B cell (primary cell): ENCODE results near the gene ALOXE3.

Source experiments
- CTCF ChIP-seq: fragments of 200-600 bp; IDR thresholded peaks from one replicate; pipeline ENCODE4 v1.8.0; 2022; ENCODE audit warnings: antibody characterized with exemption, mild to moderate bottlenecking
- EZH2 ChIP-seq: IDR thresholded peaks from 2 replicates; pipeline ENCODE4 v1.6.1; 2012; ENCODE audit warnings: borderline replicate concordance, low read depth, mild to moderate bottlenecking, moderate library complexity, low read length; ENCODE audit not compliant: insufficient read depth, poor library complexity, severe bottlenecking

DNA sequence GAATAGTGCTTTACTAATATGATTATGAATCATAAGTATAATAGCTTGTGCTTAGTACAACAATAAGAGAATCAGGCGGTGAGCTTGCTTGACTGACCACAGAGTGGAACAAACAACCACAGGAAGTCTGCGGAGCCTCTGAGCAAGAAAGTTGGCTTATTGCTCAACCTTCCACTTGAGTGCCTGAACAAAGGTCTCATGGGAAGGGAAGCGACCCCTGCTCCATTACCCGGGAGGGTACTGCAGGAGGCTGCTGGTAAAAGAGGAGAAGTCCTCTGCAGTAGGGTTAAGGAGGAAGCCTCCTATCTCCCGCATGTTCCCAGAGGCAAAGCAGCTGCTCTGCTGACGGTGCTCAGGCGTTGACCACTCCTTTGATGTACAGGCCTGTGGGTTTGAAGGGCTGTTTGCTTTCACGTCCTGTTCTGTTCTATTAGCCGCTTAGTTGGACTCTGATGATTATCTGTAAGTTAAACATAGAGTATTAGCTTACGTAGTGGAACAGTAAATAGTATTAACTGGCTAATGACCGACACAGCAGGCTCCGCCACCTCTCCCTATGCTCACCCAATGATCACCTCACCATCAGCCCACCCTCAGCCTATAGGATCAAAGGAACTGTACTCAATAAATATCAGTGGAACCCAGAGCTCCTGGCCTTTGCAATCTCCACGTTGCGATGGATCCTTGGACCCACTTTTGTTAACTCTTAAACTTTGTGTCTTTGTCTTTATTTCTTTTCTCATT lies 61.9 kb downstream of the ALOXE3 start:
- TF ChIP-seq CTCF = no peak
- no peak for TF ChIP-seq EZH2
